Left lung (tissue), 10 donors: ENCODE results near the gene CPA2. TPM values are rescaled to one million over a fixed set of nuclear protein-coding genes. Genes with fewer than 3 reads are reported as not detected.
"Not testable (repeated sequence)": the region's sequence is repeated elsewhere in the genome, so short reads cannot be mapped to it uniquely, and the experiment has no call there.

Experiments used
- ATAC-seq: fragments of 200-7000 bp; cut with Tn5 transposase; one replicate; pipeline ENCODE4 v1.9.1; 2020; ENCODE audit warnings: moderate library complexity
- DNase-seq, 4 donors: peaks; one replicate each; pipeline ENCODE4 v3.0.0-alpha.2; 2013 to 2020
- H3K27ac ChIP-seq, 2 donors: fragments of 200-600 bp; sonication (generic) in 1 of 2; one replicate each; pipeline versions ENCODE4 v1.5.0 to v1.8.0; 2020 to 2021
- H3K27me3 ChIP-seq, 2 donors: fragments of 200-600 bp; sonication (generic) in 1 of 2; one replicate each; pipeline versions ENCODE4 v1.5.0 to v1.8.0; 2020 to 2021
- H3K36me3 ChIP-seq, 2 donors: fragments of 200-600 bp; sonication (generic) in 1 of 2; one replicate each; pipeline versions ENCODE4 v1.5.0 to v1.8.0; 2020 to 2021
- H3K4me1 ChIP-seq, 2 donors: fragments of 200-600 bp; one replicate each; pipeline ENCODE4 v1.8.0; 2021
- H3K4me3 ChIP-seq, 2 donors: fragments of 200-600 bp; sonication (generic) in 1 of 2; one replicate each; pipeline versions ENCODE4 v1.5.0 to v1.8.0; 2020 to 2021; ENCODE audit warnings: mild to moderate bottlenecking in 1 of 2
- H3K9me3 ChIP-seq, 2 donors: fragments of 200-600 bp; sonication (generic) in 1 of 2; one replicate each; pipeline versions ENCODE4 v1.5.0 to v1.8.0; 2020 to 2021
- intact Hi-C, 2 donors: fragments of 100-400 bp; cut with DNase I; formaldehyde crosslinking; loops; one replicate each; pipeline versions ENCODE4 v1.11.2 to v1.14.2; 2022
- polyA plus RNA-seq, 6 donors: library from polyadenylated mRNA; unstranded; fragments of 120-200 nt; gene quantifications; one replicate each; pipeline ENCODE4 v1.2.1, GENCODE V29; 2013; ENCODE audit not compliant: insufficient read length in 6 of 6
- total RNA-seq, 2 donors: library from RNA; stranded (reverse); fragmentation: NEBNext Ultra II Directional; extraction: Animal tissue kit (Norgen Biotek cat#: 25700); gene quantifications; one replicate each; pipeline ENCODE4 v1.2.1, GENCODE V29; 2021
- TF ChIP-seq, protein P1 (sequence below), 2 donors: fragments of 200-600 bp; sonication (generic) in 1 of 2; IDR thresholded peaks; one replicate each; pipeline versions ENCODE4 v1.5.0 to v1.8.0; 2021; ENCODE audit warnings: antibody characterized with exemption in 2 of 2
- donor health status: DM: no; HTN: yes; CAD: no.
- donor health status: DM: no; HTN: no; CAD: no.

CPA2 gene
- total and polyA plus RNA-seq, 8 donors, result 0.20 to 0.57 (median 0.33) TPM; not detected in 2

- Histone ChIP-seq H3K4me3 (no peak overlapping the region), H3K27me3 (no peaks in the 10 kb centered on the region), H3K27ac (no peak overlapping the region), H3K4me1 (no peaks in the 10 kb centered on the region), H3K36me3 (no peaks in the 10 kb centered on the region), H3K9me3 (no peaks in the 10 kb centered on the region)
- TF ChIP-seq, protein P1, sequence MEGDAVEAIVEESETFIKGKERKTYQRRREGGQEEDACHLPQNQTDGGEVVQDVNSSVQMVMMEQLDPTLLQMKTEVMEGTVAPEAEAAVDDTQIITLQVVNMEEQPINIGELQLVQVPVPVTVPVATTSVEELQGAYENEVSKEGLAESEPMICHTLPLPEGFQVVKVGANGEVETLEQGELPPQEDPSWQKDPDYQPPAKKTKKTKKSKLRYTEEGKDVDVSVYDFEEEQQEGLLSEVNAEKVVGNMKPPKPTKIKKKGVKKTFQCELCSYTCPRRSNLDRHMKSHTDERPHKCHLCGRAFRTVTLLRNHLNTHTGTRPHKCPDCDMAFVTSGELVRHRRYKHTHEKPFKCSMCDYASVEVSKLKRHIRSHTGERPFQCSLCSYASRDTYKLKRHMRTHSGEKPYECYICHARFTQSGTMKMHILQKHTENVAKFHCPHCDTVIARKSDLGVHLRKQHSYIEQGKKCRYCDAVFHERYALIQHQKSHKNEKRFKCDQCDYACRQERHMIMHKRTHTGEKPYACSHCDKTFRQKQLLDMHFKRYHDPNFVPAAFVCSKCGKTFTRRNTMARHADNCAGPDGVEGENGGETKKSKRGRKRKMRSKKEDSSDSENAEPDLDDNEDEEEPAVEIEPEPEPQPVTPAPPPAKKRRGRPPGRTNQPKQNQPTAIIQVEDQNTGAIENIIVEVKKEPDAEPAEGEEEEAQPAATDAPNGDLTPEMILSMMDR (IDR thresholded peaks at IDR 0.05), result no peak
- intact Hi-C loops, result no loop called here
- ATAC-seq (no peak), DNase-seq (no peak)
Measured at GRCh38 chr7:130319541-130319940, 52.9 kb downstream of the CPA2 start.

GRCh38 chr7:130321542-130322229 is 55.0 kb downstream of the CPA2 start:
- H3K27ac ChIP-seq, H3K9me3 ChIP-seq, H3K36me3 ChIP-seq, DNase-seq, H3K4me1 ChIP-seq, ATAC-seq, intact Hi-C loops, H3K4me3 ChIP-seq, H3K27me3 ChIP-seq: not testable (repeated sequence)

GRCh38 chr7:130322615-130323014 is 56.0 kb downstream of the CPA2 start:
- TF ChIP-seq, protein P1 (IDR thresholded peaks at IDR 0.05), result no peak
- no peak for ATAC-seq
- Histone ChIP-seq H3K4me3 (no peak overlapping the region), H3K27ac (no peak overlapping the region), H3K4me1 (no peaks in the 10 kb centered on the region), H3K9me3 (no peaks in the 10 kb centered on the region), H3K27me3 (no peaks in the 10 kb centered on the region), H3K36me3 (no peaks in the 10 kb centered on the region)
- intact Hi-C loops, result no loop called here
- no peak for DNase-seq

DNA sequence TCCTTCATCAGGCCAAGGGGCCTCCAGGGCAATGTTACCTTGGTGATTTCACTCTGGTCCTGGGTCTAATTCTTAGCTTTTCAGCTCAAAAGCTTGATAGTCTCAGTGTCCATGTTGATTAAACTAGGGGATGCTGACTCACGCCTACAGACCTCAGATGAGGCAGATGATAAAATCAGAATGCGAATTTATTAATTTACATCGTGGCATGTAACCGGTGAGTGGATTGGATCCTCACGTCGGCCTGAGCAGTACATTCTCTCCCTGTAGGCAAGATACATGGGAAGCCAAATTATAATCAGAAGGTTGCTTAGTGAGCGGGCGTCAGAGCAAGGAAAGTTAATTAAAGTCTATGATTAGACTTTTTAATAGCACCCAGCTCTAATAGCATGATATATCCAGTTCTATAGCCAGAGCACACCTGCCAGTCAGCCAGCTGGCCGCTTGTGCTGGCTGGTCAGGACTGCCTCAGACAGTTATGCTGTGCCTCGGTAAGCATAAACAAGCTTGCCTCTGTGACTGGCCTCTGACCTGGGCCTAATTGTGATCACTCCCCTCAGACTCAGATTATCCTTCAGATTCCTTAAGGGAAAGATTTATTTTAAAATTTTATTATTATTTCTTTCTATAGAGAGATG is 57.8 kb downstream of the CPA2 start:
- Histone ChIP-seq H3K27ac (no peak overlapping the region), H3K27me3 (no peaks in the 10 kb centered on the region), H3K36me3 (no peaks in the 10 kb centered on the region), H3K4me1 (no peaks in the 10 kb centered on the region), H3K9me3 (no peaks in the 10 kb centered on the region), H3K4me3 (no peak overlapping the region)
- ATAC-seq, result no peak
- DNase-seq, result no peak
- TF ChIP-seq, protein P1 (IDR thresholded peaks at IDR 0.05), result no peak
- intact Hi-C loops, result no loop called here

- Histone ChIP-seq H3K4me3 (no peak overlapping the region), H3K9me3 (no peaks in the 10 kb centered on the region), H3K27me3 (no peaks in the 10 kb centered on the region), H3K27ac (no peak overlapping the region), H3K36me3 (no peaks in the 10 kb centered on the region), H3K4me1 (no peaks in the 10 kb centered on the region)
- ATAC-seq, result no peak
- TF ChIP-seq, protein P1 (IDR thresholded peaks at IDR 0.05), result no peak
- intact Hi-C loops, result no loop called here
- DNase-seq, result no peak
Measured at GRCh38 chr7:130329681-130330080, 63.0 kb downstream of the CPA2 start.
